HepG2 (cell line): ENCODE measurements around the gene AGT. TPM values are rescaled to one million over a fixed set of nuclear protein-coding genes. Genes with fewer than 3 reads are reported as not detected.
A peak's percentile ranks its signal among the peaks of the same experiment; 100 is the strongest.

Experiments
- CAMTA2 ChIP-seq: sonication (generic); formaldehyde crosslinking; IDR thresholded peaks from 2 replicates; pipeline ENCODE4 v1.4.0; 2020; ENCODE audit warnings: mild to moderate bottlenecking, missing genetic modification reagents, borderline replicate concordance
- FOSL2 ChIP-seq: sonication (generic); formaldehyde crosslinking; IDR thresholded peaks from 2 replicates; pipeline ENCODE4 v1.4.0; 2020; ENCODE audit warnings: missing genetic modification reagents
- GMEB1 ChIP-seq: sonication (generic); formaldehyde crosslinking; IDR thresholded peaks from 2 replicates; pipeline ENCODE4 v1.5.1; 2020; ENCODE audit warnings: missing genetic modification reagents, mild to moderate bottlenecking, borderline replicate concordance
- GTF2F1 ChIP-seq: fragments of 150-350 bp; IDR thresholded peaks from 2 replicates; pipeline ENCODE4 v1.6.1; 2014; ENCODE audit warnings: low read length
- SMAD1 ChIP-seq: sonication (generic); formaldehyde crosslinking; IDR thresholded peaks from 2 replicates; pipeline ENCODE4 v1.4.0; 2020; ENCODE audit warnings: missing genetic modification reagents, low read depth, mild to moderate bottlenecking, borderline replicate concordance
- SMARCE1 ChIP-seq: fragments of 450-650 bp; IDR thresholded peaks from 2 replicates; pipeline ENCODE4 v1.6.1; 2017; ENCODE audit warnings: borderline replicate concordance
- ZNF256 ChIP-seq: sonication (generic); formaldehyde crosslinking; conservative IDR thresholded peaks from 2 replicates; pipeline ENCODE4 v1.4.0; 2020; ENCODE audit warnings: missing genetic modification reagents
- ZNF331 ChIP-seq: sonication (generic); formaldehyde crosslinking; IDR thresholded peaks from 2 replicates; pipeline ENCODE4 v1.4.0; 2020; ENCODE audit warnings: missing genetic modification reagents
- ZNF34 ChIP-seq: sonication (generic); formaldehyde crosslinking; IDR thresholded peaks from 2 replicates; pipeline ENCODE4 v1.4.0; 2020; ENCODE audit warnings: mild to moderate bottlenecking, missing genetic modification reagents, borderline replicate concordance
- ZNF552 ChIP-seq: sonication (generic); formaldehyde crosslinking; IDR thresholded peaks from 2 replicates; pipeline ENCODE4 v1.9.0; 2022; ENCODE audit warnings: missing genetic modification reagents, mild to moderate bottlenecking, borderline replicate concordance
- polyA plus RNA-seq, 8 experiments: library from polyadenylated mRNA; depleted of rRNA in 3 of 8; stranded (reverse) in 7 of 8; unstranded in 1 of 8; fragments of >200 nt; fragmentation: Illumina TruSeq in 4 of 8; extraction: Trizol in 4 of 8; gene quantifications; 2 replicates each; pipeline versions ENCODE4 v1.2.1 to v1.2.3, GENCODE V29; 2011 to 2016; ENCODE audit warnings: low read depth in 4 of 8, missing spikeins in 1 of 8, mixed read lengths in 1 of 8; ENCODE audit not compliant: insufficient read depth in 1 of 8
- total RNA-seq, 5 experiments: library from RNA; depleted of rRNA; stranded (reverse); fragments of >200 nt; fragmentation: Illumina TruSeq; extraction: Trizol; gene quantifications; 2 replicates each; pipeline ENCODE4 v1.2.3, GENCODE V29; 2016; ENCODE audit warnings: low read depth in 1 of 5
- TF ChIP-seq, protein P1 (sequence below): sonication (generic); formaldehyde crosslinking; IDR thresholded peaks from 2 replicates; pipeline ENCODE4 v1.4.0; 2020; ENCODE audit warnings: missing genetic modification reagents, borderline replicate concordance
- TF ChIP-seq, protein P2 (sequence below): sonication (generic); formaldehyde crosslinking; IDR thresholded peaks from 2 replicates; pipeline ENCODE4 v1.5.1; 2020; ENCODE audit warnings: mild to moderate bottlenecking, missing genetic modification reagents, borderline replicate concordance
- TF ChIP-seq, protein P3 (sequence below): sonication (generic); formaldehyde crosslinking; IDR thresholded peaks from 2 replicates; pipeline ENCODE4 v1.5.0; 2020; ENCODE audit warnings: missing genetic modification reagents, mild to moderate bottlenecking, borderline replicate concordance

The AGT gene
- total and polyA plus RNA-seq, 2 of the 13 experiments (the other 11 are each of a cell fraction or from before 2014, with no cell fraction given): 892 to 2,071 TPM

GRCh38 chr1:230708631-230709580, 5.0 kb downstream of the AGT start (continued):
- TF ChIP-seq, protein P1, sequence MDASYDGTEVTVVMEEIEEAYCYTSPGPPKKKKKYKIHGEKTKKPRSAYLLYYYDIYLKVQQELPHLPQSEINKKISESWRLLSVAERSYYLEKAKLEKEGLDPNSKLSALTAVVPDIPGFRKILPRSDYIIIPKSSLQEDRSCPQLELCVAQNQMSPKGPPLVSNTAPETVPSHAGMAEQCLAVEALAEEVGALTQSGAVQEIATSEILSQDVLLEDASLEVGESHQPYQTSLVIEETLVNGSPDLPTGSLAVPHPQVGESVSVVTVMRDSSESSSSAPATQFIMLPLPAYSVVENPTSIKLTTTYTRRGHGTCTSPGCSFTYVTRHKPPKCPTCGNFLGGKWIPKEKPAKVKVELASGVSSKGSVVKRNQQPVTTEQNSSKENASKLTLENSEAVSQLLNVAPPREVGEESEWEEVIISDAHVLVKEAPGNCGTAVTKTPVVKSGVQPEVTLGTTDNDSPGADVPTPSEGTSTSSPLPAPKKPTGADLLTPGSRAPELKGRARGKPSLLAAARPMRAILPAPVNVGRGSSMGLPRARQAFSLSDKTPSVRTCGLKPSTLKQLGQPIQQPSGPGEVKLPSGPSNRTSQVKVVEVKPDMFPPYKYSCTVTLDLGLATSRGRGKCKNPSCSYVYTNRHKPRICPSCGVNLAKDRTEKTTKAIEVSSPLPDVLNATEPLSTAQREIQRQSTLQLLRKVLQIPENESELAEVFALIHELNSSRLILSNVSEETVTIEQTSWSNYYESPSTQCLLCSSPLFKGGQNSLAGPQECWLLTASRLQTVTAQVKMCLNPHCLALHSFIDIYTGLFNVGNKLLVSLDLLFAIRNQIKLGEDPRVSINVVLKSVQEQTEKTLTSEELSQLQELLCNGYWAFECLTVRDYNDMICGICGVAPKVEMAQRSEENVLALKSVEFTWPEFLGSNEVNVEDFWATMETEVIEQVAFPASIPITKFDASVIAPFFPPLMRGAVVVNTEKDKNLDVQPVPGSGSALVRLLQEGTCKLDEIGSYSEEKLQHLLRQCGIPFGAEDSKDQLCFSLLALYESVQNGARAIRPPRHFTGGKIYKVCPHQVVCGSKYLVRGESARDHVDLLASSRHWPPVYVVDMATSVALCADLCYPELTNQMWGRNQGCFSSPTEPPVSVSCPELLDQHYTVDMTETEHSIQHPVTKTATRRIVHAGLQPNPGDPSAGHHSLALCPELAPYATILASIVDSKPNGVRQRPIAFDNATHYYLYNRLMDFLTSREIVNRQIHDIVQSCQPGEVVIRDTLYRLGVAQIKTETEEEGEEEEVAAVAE: peak; percentile 68; the same call in 1 of the 2 replicates
- TF ChIP-seq, protein P2, sequence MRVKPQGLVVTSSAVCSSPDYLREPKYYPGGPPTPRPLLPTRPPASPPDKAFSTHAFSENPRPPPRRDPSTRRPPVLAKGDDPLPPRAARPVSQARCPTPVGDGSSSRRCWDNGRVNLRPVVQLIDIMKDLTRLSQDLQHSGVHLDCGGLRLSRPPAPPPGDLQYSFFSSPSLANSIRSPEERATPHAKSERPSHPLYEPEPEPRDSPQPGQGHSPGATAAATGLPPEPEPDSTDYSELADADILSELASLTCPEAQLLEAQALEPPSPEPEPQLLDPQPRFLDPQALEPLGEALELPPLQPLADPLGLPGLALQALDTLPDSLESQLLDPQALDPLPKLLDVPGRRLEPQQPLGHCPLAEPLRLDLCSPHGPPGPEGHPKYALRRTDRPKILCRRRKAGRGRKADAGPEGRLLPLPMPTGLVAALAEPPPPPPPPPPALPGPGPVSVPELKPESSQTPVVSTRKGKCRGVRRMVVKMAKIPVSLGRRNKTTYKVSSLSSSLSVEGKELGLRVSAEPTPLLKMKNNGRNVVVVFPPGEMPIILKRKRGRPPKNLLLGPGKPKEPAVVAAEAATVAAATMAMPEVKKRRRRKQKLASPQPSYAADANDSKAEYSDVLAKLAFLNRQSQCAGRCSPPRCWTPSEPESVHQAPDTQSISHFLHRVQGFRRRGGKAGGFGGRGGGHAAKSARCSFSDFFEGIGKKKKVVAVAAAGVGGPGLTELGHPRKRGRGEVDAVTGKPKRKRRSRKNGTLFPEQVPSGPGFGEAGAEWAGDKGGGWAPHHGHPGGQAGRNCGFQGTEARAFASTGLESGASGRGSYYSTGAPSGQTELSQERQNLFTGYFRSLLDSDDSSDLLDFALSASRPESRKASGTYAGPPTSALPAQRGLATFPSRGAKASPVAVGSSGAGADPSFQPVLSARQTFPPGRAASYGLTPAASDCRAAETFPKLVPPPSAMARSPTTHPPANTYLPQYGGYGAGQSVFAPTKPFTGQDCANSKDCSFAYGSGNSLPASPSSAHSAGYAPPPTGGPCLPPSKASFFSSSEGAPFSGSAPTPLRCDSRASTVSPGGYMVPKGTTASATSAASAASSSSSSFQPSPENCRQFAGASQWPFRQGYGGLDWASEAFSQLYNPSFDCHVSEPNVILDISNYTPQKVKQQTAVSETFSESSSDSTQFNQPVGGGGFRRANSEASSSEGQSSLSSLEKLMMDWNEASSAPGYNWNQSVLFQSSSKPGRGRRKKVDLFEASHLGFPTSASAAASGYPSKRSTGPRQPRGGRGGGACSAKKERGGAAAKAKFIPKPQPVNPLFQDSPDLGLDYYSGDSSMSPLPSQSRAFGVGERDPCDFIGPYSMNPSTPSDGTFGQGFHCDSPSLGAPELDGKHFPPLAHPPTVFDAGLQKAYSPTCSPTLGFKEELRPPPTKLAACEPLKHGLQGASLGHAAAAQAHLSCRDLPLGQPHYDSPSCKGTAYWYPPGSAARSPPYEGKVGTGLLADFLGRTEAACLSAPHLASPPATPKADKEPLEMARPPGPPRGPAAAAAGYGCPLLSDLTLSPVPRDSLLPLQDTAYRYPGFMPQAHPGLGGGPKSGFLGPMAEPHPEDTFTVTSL: peak; percentile 82
- peak; percentile 84; the same call in 1 of the 2 replicates for TF ChIP-seq SMAD1 (CRISPR knock-in tag)
- TF ChIP-seq ZNF256 (CRISPR knock-in tag): no peak
- TF ChIP-seq, protein P3, sequence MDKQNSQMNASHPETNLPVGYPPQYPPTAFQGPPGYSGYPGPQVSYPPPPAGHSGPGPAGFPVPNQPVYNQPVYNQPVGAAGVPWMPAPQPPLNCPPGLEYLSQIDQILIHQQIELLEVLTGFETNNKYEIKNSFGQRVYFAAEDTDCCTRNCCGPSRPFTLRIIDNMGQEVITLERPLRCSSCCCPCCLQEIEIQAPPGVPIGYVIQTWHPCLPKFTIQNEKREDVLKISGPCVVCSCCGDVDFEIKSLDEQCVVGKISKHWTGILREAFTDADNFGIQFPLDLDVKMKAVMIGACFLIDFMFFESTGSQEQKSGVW (CRISPR knock-in tag): no peak
- TF ChIP-seq ZNF34: no peak
- TF ChIP-seq ZNF331: peak; percentile 87
- TF ChIP-seq CAMTA2: peak; percentile 63; the same call in 1 of the 2 replicates
- TF ChIP-seq GTF2F1: no peak
- TF ChIP-seq ZNF552 (CRISPR knock-in tag): no peak
- TF ChIP-seq SMARCE1: no peak
- peak; percentile 64 for TF ChIP-seq GMEB1 (CRISPR knock-in tag)
- peak; percentile 88 for TF ChIP-seq FOSL2 (CRISPR knock-in tag)
